HEK293 (cell line): ENCODE data around the gene MRTFA.
A peak's percentile ranks its signal among the peaks of the same experiment; 100 is the strongest.

Source experiments
- CTCF ChIA-PET: fragments of 350-600 bp; formaldehyde crosslinking; extraction: SDS; loops from one replicate; lab custom pipeline; 2021; ENCODE audit warnings: antibody characterized with exemption; lab: Yijun Ruan, JAX
- POLR2A ChIA-PET: fragments of 300-600 bp; formaldehyde crosslinking; extraction: SDS; loops from one replicate; lab custom pipeline; 2020; ENCODE audit warnings: antibody characterized with exemption, inconsistent platforms; lab: Yijun Ruan, JAX
- H3K27ac ChIP-seq: fragments of 200-500 bp; sonication (Bioruptor generic); 2 replicates; pipeline ENCODE4 v1.5.1; 2014; ENCODE audit warnings: low read depth, low read length, control low read depth, inconsistent platforms; ENCODE audit errors: extremely low read depth
- H3K36me3 ChIP-seq, 2 experiments: fragments of 200-500 bp in 1 of 2; sonication (Bioruptor generic) in 1 of 2; 1 replicate in 1 of 2; 2 replicates in 1 of 2; pipeline ENCODE4 v1.5.1; 2014 to 2017; ENCODE audit warnings: inconsistent platforms in 2 of 2, low read length in 2 of 2; ENCODE audit not compliant: control insufficient read depth in 2 of 2, insufficient read depth in 1 of 2
- H3K4me1 ChIP-seq: fragments of 200-500 bp; sonication (Bioruptor generic); 2 replicates; pipeline ENCODE4 v1.5.1; 2014; ENCODE audit warnings: mild to moderate bottlenecking, low read length, inconsistent platforms; ENCODE audit not compliant: control insufficient read depth, insufficient read depth
- H3K4me3 ChIP-seq: 2 replicates; pipeline ENCODE4 v1.5.1; 2011; ENCODE audit warnings: low read depth, mild to moderate bottlenecking, control low read depth, low read length, moderate library complexity
- H3K9me3 ChIP-seq: fragments of 200-500 bp; sonication (Bioruptor generic); 2 replicates; pipeline ENCODE4 v1.5.1; 2014; ENCODE audit warnings: low read depth, low read length, inconsistent platforms; ENCODE audit not compliant: control insufficient read depth, insufficient read depth
- ATF2 ChIP-seq: fragments of 450-650 bp; formaldehyde crosslinking; IDR thresholded peaks from 2 replicates; pipeline ENCODE4 v1.5.1; 2016; ENCODE audit warnings: missing biosample characterization, missing genetic modification characterization, low read depth
- EGR2 ChIP-seq: fragments of 450-650 bp; formaldehyde crosslinking; IDR thresholded peaks from 2 replicates; pipeline ENCODE4 v1.5.1; 2016; ENCODE audit warnings: low read depth, missing biosample characterization, missing genetic modification characterization
- SCRT1 ChIP-seq: fragments of 450-650 bp; formaldehyde crosslinking; IDR thresholded peaks from 2 replicates; pipeline ENCODE4 v1.5.1; 2016; ENCODE audit warnings: missing biosample characterization, missing genetic modification characterization, borderline replicate concordance
- SP2 ChIP-seq: fragments of 450-650 bp; formaldehyde crosslinking; IDR thresholded peaks from 2 replicates; pipeline ENCODE4 v1.5.1; 2016; ENCODE audit warnings: missing biosample characterization, missing genetic modification characterization
- SP3 ChIP-seq: fragments of 450-650 bp; formaldehyde crosslinking; IDR thresholded peaks from 2 replicates; pipeline ENCODE4 v1.5.1; 2016; ENCODE audit warnings: missing biosample characterization, missing genetic modification characterization
- SP7 ChIP-seq: fragments of 450-650 bp; formaldehyde crosslinking; IDR thresholded peaks from 2 replicates; pipeline ENCODE4 v1.5.1; 2016; ENCODE audit warnings: missing biosample characterization, missing genetic modification characterization
- YY2 ChIP-seq: fragments of 450-650 bp; formaldehyde crosslinking; IDR thresholded peaks from 2 replicates; pipeline ENCODE4 v1.5.1; 2016; ENCODE audit warnings: missing biosample characterization, missing genetic modification characterization
- ZBTB48 ChIP-seq: fragments of 450-650 bp; formaldehyde crosslinking; IDR thresholded peaks from 2 replicates; pipeline ENCODE4 v1.5.1; 2016; ENCODE audit warnings: missing biosample characterization, missing genetic modification characterization
- ZFP41 ChIP-seq: fragments of 450-650 bp; formaldehyde crosslinking; IDR thresholded peaks from 2 replicates; pipeline ENCODE4 v1.5.1; 2016; ENCODE audit warnings: missing biosample characterization, missing genetic modification characterization, borderline replicate concordance
- ZNF138 ChIP-seq: fragments of 450-650 bp; formaldehyde crosslinking; IDR thresholded peaks from 2 replicates; pipeline ENCODE4 v1.5.1; 2016; ENCODE audit warnings: missing biosample characterization, missing genetic modification characterization, borderline replicate concordance
- ZNF169 ChIP-seq: fragments of 450-650 bp; formaldehyde crosslinking; IDR thresholded peaks from 2 replicates; pipeline ENCODE4 v1.5.1; 2016; ENCODE audit warnings: missing biosample characterization, missing genetic modification characterization
- ZNF221 ChIP-seq: fragments of 450-650 bp; formaldehyde crosslinking; IDR thresholded peaks from 2 replicates; pipeline ENCODE4 v1.5.1; 2017; ENCODE audit warnings: missing biosample characterization, missing genetic modification characterization, borderline replicate concordance
- ZNF335 ChIP-seq: fragments of 450-650 bp; formaldehyde crosslinking; conservative IDR thresholded peaks from 2 replicates; pipeline ENCODE4 v1.5.1; 2016; ENCODE audit warnings: missing biosample characterization, missing genetic modification characterization
- ZNF350 ChIP-seq: fragments of 450-650 bp; formaldehyde crosslinking; IDR thresholded peaks from 2 replicates; pipeline ENCODE4 v1.5.0; 2017; ENCODE audit warnings: missing biosample characterization, mild to moderate bottlenecking, missing genetic modification characterization
- ZNF354C ChIP-seq: fragments of 450-650 bp; formaldehyde crosslinking; IDR thresholded peaks from 2 replicates; pipeline ENCODE4 v1.5.1; 2016; ENCODE audit warnings: missing biosample characterization, missing genetic modification characterization, low read depth, borderline replicate concordance
- ZNF544 ChIP-seq: fragments of 450-650 bp; formaldehyde crosslinking; IDR thresholded peaks from 2 replicates; pipeline ENCODE4 v1.5.0; 2017; ENCODE audit warnings: missing biosample characterization, missing genetic modification characterization
- ZNF585B ChIP-seq: fragments of 450-650 bp; formaldehyde crosslinking; IDR thresholded peaks from 2 replicates; pipeline ENCODE4 v1.5.1; 2016; ENCODE audit warnings: missing biosample characterization, missing genetic modification characterization
- ZNF629 ChIP-seq: fragments of 450-650 bp; formaldehyde crosslinking; IDR thresholded peaks from 2 replicates; pipeline ENCODE4 v1.5.1; 2017; ENCODE audit warnings: missing biosample characterization, missing genetic modification characterization
- ZNF701 ChIP-seq: fragments of 450-650 bp; formaldehyde crosslinking; IDR thresholded peaks from 2 replicates; pipeline ENCODE4 v1.5.1; 2016; ENCODE audit warnings: missing biosample characterization, missing genetic modification characterization
- ZSCAN18 ChIP-seq: fragments of 450-650 bp; formaldehyde crosslinking; IDR thresholded peaks from 2 replicates; pipeline ENCODE4 v1.5.1; 2016; ENCODE audit warnings: missing biosample characterization, missing genetic modification characterization
- TF ChIP-seq, protein P1 (sequence below): fragments of 450-650 bp; formaldehyde crosslinking; IDR thresholded peaks from 2 replicates; pipeline ENCODE4 v1.5.1; 2016; ENCODE audit warnings: missing biosample characterization, missing genetic modification characterization
- TF ChIP-seq, protein P2 (sequence below): fragments of 450-650 bp; formaldehyde crosslinking; IDR thresholded peaks from 2 replicates; pipeline ENCODE4 v1.5.1; 2016; ENCODE audit warnings: missing biosample characterization, missing genetic modification characterization
- TF ChIP-seq, protein P3 (sequence below): fragments of 450-650 bp; formaldehyde crosslinking; IDR thresholded peaks from 2 replicates; pipeline ENCODE4; 2016; ENCODE audit warnings: missing biosample characterization, missing genetic modification characterization
- TF ChIP-seq, protein P4 (sequence below): fragments of 450-650 bp; formaldehyde crosslinking; IDR thresholded peaks from 2 replicates; pipeline ENCODE4 v1.5.1; 2016; ENCODE audit warnings: missing biosample characterization, missing genetic modification characterization
- TF ChIP-seq, protein P5 (sequence below): fragments of 450-650 bp; formaldehyde crosslinking; IDR thresholded peaks from 2 replicates; pipeline ENCODE4 v1.5.1; 2016; ENCODE audit warnings: missing biosample characterization, missing genetic modification characterization
- TF ChIP-seq, protein P6 (sequence below): fragments of 450-650 bp; formaldehyde crosslinking; IDR thresholded peaks from 2 replicates; pipeline ENCODE4 v1.5.1; 2016; ENCODE audit warnings: missing biosample characterization, missing genetic modification characterization, borderline replicate concordance

Gene MRTFA

DNA sequence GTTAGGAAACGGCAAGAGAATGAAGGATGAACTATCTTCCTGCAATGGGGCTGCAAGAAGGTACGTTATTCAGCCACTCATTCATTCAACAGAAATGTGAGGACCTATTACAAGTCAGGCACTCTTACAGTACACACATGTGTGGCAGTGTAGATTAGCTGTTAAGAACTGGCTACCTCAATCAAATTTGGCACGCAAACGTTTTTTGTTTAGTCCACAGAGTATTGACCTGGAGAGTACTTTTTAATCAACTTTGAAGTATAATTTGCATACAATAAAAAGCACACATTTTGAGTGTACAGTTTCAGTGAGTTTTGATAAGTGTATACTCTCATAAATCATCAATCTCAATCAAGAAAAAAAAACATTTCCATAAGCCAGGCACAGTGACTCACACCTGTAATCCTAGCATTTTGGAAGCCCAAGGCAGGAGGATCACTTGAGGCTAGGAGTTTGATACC is 24.2 kb downstream of the MRTFA start:
- no peak overlapping the region for H3K4me3 ChIP-seq
- peaks cover 0 to 4% of the 10 kb centered on the region in 2 experiments; a peak in 1 of 3 replicates for H3K36me3 ChIP-seq
- peaks cover 37% of the 10 kb centered on the region for H3K4me1 ChIP-seq
- no peaks in the 10 kb centered on the region for H3K9me3 ChIP-seq
- ChIA-PET POLR2A (interaction anchor here (1.6 kb wide), 1 partner anchor 29 kb away, joined by 3 read pairs; no protein-coding TSS in a partner anchor), CTCF (interaction anchor here (1.4 to 1.9 kb wide), 2 partner anchors 12 to 33 kb away, joined by 4 to 5 read pairs; no protein-coding TSS in a partner anchor)
- H3K27ac ChIP-seq, result peak overlapping the region; percentile 4; the same call in 1 of the 2 replicates
- TF ChIP-seq ZBTB48 (tag by site-specific recombination) (no peak), ZNF585B (tag by site-specific recombination) (no peak), ZNF354C (tag by site-specific recombination) (no peak), ZNF138 (tag by site-specific recombination) (no peak), ZNF701 (no peak), SP7 (tag by site-specific recombination) (peak; percentile 88), ZNF221 (tag by site-specific recombination) (no peak), ZNF629 (tag by site-specific recombination) (peak; percentile 65), SP2 (tag by site-specific recombination) (no peak), ZSCAN18 (no peak), SCRT1 (tag by site-specific recombination) (no peak), ZNF169 (tag by site-specific recombination) (no peak), ZFP41 (no peak), YY2 (tag by site-specific recombination) (no peak), ZNF335 (tag by site-specific recombination) (0 out of 2 replicates have a peak, but pooled peaks have one; percentile 27), EGR2 (no peak), ZNF544 (tag by site-specific recombination) (no peak), ZNF350 (no peak), SP3 (tag by site-specific recombination) (no peak), ATF2 (no peak)
- TF ChIP-seq, protein P1, sequence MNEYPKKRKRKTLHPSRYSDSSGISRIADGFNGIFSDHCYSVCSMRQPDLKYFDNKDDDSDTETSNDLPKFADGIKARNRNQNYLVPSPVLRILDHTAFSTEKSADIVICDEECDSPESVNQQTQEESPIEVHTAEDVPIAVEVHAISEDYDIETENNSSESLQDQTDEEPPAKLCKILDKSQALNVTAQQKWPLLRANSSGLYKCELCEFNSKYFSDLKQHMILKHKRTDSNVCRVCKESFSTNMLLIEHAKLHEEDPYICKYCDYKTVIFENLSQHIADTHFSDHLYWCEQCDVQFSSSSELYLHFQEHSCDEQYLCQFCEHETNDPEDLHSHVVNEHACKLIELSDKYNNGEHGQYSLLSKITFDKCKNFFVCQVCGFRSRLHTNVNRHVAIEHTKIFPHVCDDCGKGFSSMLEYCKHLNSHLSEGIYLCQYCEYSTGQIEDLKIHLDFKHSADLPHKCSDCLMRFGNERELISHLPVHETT (tag by site-specific recombination), result peak; percentile 30; the same call in 1 of the 2 replicates
- TF ChIP-seq, protein P2, sequence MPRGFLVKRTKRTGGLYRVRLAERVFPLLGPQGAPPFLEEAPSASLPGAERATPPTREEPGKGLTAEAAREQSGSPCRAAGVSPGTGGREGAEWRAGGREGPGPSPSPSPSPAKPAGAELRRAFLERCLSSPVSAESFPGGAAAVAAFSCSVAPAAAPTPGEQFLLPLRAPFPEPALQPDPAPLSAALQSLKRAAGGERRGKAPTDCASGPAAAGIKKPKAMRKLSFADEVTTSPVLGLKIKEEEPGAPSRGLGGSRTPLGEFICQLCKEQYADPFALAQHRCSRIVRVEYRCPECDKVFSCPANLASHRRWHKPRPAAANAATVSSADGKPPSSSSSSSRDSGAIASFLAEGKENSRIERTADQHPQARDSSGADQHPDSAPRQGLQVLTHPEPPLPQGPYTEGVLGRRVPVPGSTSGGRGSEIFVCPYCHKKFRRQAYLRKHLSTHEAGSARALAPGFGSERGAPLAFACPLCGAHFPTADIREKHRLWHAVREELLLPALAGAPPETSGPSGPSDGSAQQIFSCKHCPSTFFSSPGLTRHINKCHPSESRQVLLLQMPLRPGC (tag by site-specific recombination), result 0 out of 2 replicates have a peak, but pooled peaks have one; percentile 54
- TF ChIP-seq, protein P3, sequence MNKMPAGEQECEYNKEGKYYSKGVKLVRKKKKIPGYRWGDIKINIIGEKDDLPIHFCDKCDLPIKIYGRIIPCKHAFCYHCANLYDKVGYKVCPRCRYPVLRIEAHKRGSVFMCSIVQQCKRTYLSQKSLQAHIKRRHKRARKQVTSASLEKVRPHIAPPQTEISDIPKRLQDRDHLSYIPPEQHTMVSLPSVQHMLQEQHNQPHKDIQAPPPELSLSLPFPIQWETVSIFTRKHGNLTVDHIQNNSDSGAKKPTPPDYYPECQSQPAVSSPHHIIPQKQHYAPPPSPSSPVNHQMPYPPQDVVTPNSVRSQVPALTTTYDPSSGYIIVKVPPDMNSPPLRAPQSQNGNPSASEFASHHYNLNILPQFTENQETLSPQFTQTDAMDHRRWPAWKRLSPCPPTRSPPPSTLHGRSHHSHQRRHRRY (tag by site-specific recombination), result no peak
- TF ChIP-seq, protein P4, sequence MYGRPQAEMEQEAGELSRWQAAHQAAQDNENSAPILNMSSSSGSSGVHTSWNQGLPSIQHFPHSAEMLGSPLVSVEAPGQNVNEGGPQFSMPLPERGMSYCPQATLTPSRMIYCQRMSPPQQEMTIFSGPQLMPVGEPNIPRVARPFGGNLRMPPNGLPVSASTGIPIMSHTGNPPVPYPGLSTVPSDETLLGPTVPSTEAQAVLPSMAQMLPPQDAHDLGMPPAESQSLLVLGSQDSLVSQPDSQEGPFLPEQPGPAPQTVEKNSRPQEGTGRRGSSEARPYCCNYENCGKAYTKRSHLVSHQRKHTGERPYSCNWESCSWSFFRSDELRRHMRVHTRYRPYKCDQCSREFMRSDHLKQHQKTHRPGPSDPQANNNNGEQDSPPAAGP, result peak; percentile 25; the same call in 1 of the 2 replicates
- TF ChIP-seq, protein P5, sequence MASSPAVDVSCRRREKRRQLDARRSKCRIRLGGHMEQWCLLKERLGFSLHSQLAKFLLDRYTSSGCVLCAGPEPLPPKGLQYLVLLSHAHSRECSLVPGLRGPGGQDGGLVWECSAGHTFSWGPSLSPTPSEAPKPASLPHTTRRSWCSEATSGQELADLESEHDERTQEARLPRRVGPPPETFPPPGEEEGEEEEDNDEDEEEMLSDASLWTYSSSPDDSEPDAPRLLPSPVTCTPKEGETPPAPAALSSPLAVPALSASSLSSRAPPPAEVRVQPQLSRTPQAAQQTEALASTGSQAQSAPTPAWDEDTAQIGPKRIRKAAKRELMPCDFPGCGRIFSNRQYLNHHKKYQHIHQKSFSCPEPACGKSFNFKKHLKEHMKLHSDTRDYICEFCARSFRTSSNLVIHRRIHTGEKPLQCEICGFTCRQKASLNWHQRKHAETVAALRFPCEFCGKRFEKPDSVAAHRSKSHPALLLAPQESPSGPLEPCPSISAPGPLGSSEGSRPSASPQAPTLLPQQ (tag by site-specific recombination), result no peak
- TF ChIP-seq, protein P6, sequence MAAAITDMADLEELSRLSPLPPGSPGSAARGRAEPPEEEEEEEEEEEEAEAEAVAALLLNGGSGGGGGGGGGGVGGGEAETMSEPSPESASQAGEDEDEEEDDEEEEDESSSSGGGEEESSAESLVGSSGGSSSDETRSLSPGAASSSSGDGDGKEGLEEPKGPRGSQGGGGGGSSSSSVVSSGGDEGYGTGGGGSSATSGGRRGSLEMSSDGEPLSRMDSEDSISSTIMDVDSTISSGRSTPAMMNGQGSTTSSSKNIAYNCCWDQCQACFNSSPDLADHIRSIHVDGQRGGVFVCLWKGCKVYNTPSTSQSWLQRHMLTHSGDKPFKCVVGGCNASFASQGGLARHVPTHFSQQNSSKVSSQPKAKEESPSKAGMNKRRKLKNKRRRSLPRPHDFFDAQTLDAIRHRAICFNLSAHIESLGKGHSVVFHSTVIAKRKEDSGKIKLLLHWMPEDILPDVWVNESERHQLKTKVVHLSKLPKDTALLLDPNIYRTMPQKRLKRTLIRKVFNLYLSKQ, result no peak
